HUES6 (cell line): Measurements from ENCODE around the gene PKNOX2.

Source experiments
- H3K27ac ChIP-seq: 2 replicates; pipeline ENCODE4 v1.7.0; 2013; ENCODE audit warnings: low read depth, mild to moderate bottlenecking, low read length, inconsistent platforms
- H3K27me3 ChIP-seq: 2 replicates; pipeline ENCODE4 v1.6.1; 2013; ENCODE audit warnings: low read length; ENCODE audit not compliant: control insufficient read depth, insufficient read depth
- H3K36me3 ChIP-seq: 2 replicates; pipeline ENCODE4 v1.6.1; 2013; ENCODE audit warnings: low read length; ENCODE audit not compliant: control insufficient read depth, insufficient read depth
- H3K4me1 ChIP-seq: 2 replicates; pipeline ENCODE4 v1.6.1; 2013; ENCODE audit warnings: low read length; ENCODE audit not compliant: control insufficient read depth, insufficient read depth
- H3K4me3 ChIP-seq: 2 replicates; pipeline ENCODE4 v1.5.1; 2013; ENCODE audit warnings: low read depth, low read length
- H3K9ac ChIP-seq: one replicate; pipeline ENCODE4 v1.6.1; 2013; ENCODE audit warnings: mild to moderate bottlenecking, low read length
- H3K9me3 ChIP-seq: 2 replicates; pipeline ENCODE4 v1.6.1; 2013; ENCODE audit warnings: low read depth, low read length; ENCODE audit not compliant: control insufficient read depth, insufficient read depth

PKNOX2 gene

GRCh38 chr11:125402435-125402834, 237.9 kb downstream of the PKNOX2 start:
- H3K27ac ChIP-seq = no peak overlapping the region
- no peaks in the 10 kb centered on the region for H3K36me3 ChIP-seq
- no peak overlapping the region for H3K9ac ChIP-seq
- peaks cover 26% of the 10 kb centered on the region for H3K4me1 ChIP-seq
- no peaks in the 10 kb centered on the region; the same call in 1 of the 2 replicates for H3K27me3 ChIP-seq
- no peak overlapping the region for H3K4me3 ChIP-seq
- no peaks in the 10 kb centered on the region for H3K9me3 ChIP-seq

- Histone ChIP-seq H3K36me3 (no peaks in the 10 kb centered on the region), H3K27me3 (no peaks in the 10 kb centered on the region; the same call in 1 of the 2 replicates), H3K27ac (no peak overlapping the region), H3K4me3 (no peak overlapping the region), H3K9me3 (no peaks in the 10 kb centered on the region), H3K4me1 (peaks cover 26% of the 10 kb centered on the region), H3K9ac (no peak overlapping the region)
Measured at GRCh38 chr11:125404157-125404810, 239.7 kb downstream of the PKNOX2 start.

- no peak overlapping the region for H3K27ac ChIP-seq
- no peak overlapping the region for H3K9ac ChIP-seq
- H3K27me3 ChIP-seq = no peaks in the 10 kb centered on the region; the same call in 1 of the 2 replicates
- no peaks in the 10 kb centered on the region for H3K9me3 ChIP-seq
- H3K4me3 ChIP-seq = no peak overlapping the region
- H3K4me1 ChIP-seq = peaks cover 30% of the 10 kb centered on the region
- no peaks in the 10 kb centered on the region for H3K36me3 ChIP-seq
Measured at GRCh38 chr11:125404811-125405790, 240.6 kb downstream of the PKNOX2 start.

- no peak overlapping the region for H3K27ac ChIP-seq
- H3K4me1 ChIP-seq = peaks cover 29% of the 10 kb centered on the region
- no peaks in the 10 kb centered on the region for H3K36me3 ChIP-seq
- H3K27me3 ChIP-seq = no peaks in the 10 kb centered on the region; the same call in 1 of the 2 replicates
- no peak overlapping the region for H3K4me3 ChIP-seq
- H3K9me3 ChIP-seq = no peaks in the 10 kb centered on the region
- H3K9ac ChIP-seq = no peak overlapping the region
Measured at GRCh38 chr11:125407046-125407445, 242.5 kb downstream of the PKNOX2 start.

- Histone ChIP-seq H3K4me1 (peaks cover 25% of the 10 kb centered on the region), H3K36me3 (no peaks in the 10 kb centered on the region), H3K9ac (no peak overlapping the region), H3K4me3 (no peak overlapping the region), H3K27me3 (no peaks in the 10 kb centered on the region; the same call in 1 of the 2 replicates), H3K9me3 (no peaks in the 10 kb centered on the region), H3K27ac (no peak overlapping the region)
Measured at GRCh38 chr11:125408311-125408711, 243.8 kb downstream of the PKNOX2 start.

- Histone ChIP-seq H3K27me3 (no peaks in the 10 kb centered on the region; the same call in 1 of the 2 replicates), H3K27ac (no peak overlapping the region), H3K9ac (no peak overlapping the region), H3K4me1 (peaks cover 13% of the 10 kb centered on the region; the same call in 1 of the 2 replicates), H3K4me3 (no peak overlapping the region), H3K9me3 (no peaks in the 10 kb centered on the region), H3K36me3 (no peaks in the 10 kb centered on the region)
Measured at GRCh38 chr11:125410091-125410490, 245.5 kb downstream of the PKNOX2 start.

GRCh38 chr11:125412177-125412496, 247.6 kb downstream of the PKNOX2 start:
- peaks cover 13% of the 10 kb centered on the region; the same call in 1 of the 2 replicates for H3K4me1 ChIP-seq
- H3K9me3 ChIP-seq = no peaks in the 10 kb centered on the region
- H3K27ac ChIP-seq = no peak overlapping the region
- no peak overlapping the region for H3K9ac ChIP-seq
- no peaks in the 10 kb centered on the region for H3K27me3 ChIP-seq
- H3K36me3 ChIP-seq = no peaks in the 10 kb centered on the region
- H3K4me3 ChIP-seq = no peak overlapping the region

- Histone ChIP-seq H3K36me3 (no peaks in the 10 kb centered on the region), H3K9me3 (no peaks in the 10 kb centered on the region), H3K27me3 (no peaks in the 10 kb centered on the region), H3K4me3 (no peak overlapping the region), H3K27ac (no peak overlapping the region), H3K9ac (no peak overlapping the region), H3K4me1 (peaks cover 13% of the 10 kb centered on the region; the same call in 1 of the 2 replicates)
Measured at GRCh38 chr11:125412509-125412908, 248.0 kb downstream of the PKNOX2 start.

GRCh38 chr11:125413226-125413625, 248.7 kb downstream of the PKNOX2 start:
- Histone ChIP-seq H3K27ac (no peak overlapping the region), H3K4me1 (peaks cover 15% of the 10 kb centered on the region; the same call in 1 of the 2 replicates), H3K4me3 (no peak overlapping the region), H3K9ac (no peak overlapping the region), H3K36me3 (no peaks in the 10 kb centered on the region), H3K27me3 (no peaks in the 10 kb centered on the region), H3K9me3 (no peaks in the 10 kb centered on the region)

GRCh38 chr11:125414121-125414520, 249.6 kb downstream of the PKNOX2 start:
- no peaks in the 10 kb centered on the region for H3K36me3 ChIP-seq
- peaks cover 17% of the 10 kb centered on the region; the same call in 1 of the 2 replicates for H3K4me1 ChIP-seq
- H3K9me3 ChIP-seq = no peaks in the 10 kb centered on the region
- no peak overlapping the region for H3K27ac ChIP-seq
- H3K27me3 ChIP-seq = no peaks in the 10 kb centered on the region
- H3K4me3 ChIP-seq = no peak overlapping the region
- no peak overlapping the region for H3K9ac ChIP-seq
